NCI-H748 (cell line): ENCODE data around the gene SLC39A11.
"Not testable (repeated sequence)": the region's sequence is repeated elsewhere in the genome, so short reads cannot be mapped to it uniquely, and the experiment has no call there.

Experiments used
- DNase-seq: peaks from one replicate; lab custom pipeline; 2025; ENCODE audit not compliant: unreplicated experiment; lab: John Stamatoyannopoulos, UW

SLC39A11 gene

GRCh38 chr17:72927760-72928159, 164.7 kb downstream of the SLC39A11 start:
- DNase-seq = no peak

DNA sequence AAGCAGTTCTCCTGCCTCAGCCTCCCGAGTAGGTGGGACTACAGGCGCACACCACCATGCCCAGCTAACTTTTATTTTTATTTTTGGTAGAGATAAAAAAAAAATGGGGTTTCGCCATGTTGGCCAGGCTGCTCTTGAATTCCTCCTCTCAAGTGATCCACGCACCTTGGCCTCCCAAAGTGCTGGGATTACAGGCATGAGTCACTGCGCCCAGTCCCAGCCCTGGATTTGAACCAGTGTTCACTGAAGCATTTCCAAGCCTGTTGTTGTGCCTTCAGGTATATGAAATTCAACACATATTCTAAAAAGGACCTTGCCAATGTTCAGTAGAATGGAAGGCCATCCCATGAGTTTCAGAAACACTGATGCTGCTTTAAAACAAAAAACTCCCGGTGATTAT, 165.3 kb downstream of the SLC39A11 start:
- DNase-seq = no peak

- DNase-seq = no peak
Observed at GRCh38 chr17:72926171-72926570, 166.3 kb downstream of the SLC39A11 start.

- DNase-seq = no peak
Observed at GRCh38 chr17:72924196-72924595, 168.3 kb downstream of the SLC39A11 start.

DNA sequence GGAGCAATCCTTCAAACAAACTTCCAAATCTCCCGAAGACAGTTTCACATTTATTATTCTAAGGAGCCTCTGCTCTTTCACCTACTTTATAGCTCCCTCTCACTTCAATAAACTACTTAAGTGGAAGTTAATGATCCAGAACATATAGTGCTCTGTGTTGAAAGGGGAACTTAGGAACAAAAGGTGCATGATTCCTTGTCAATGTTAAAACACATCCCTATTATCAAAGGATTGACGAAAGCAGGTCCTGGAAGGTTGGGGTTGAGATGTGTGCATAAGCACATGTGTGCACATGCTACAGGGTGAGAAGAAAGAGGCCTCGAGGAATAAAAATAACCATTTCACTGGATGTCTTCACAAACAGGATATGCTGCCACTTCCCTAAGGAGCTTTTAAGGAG, 170.3 kb downstream of the SLC39A11 start:
- DNase-seq = no peak

DNA sequence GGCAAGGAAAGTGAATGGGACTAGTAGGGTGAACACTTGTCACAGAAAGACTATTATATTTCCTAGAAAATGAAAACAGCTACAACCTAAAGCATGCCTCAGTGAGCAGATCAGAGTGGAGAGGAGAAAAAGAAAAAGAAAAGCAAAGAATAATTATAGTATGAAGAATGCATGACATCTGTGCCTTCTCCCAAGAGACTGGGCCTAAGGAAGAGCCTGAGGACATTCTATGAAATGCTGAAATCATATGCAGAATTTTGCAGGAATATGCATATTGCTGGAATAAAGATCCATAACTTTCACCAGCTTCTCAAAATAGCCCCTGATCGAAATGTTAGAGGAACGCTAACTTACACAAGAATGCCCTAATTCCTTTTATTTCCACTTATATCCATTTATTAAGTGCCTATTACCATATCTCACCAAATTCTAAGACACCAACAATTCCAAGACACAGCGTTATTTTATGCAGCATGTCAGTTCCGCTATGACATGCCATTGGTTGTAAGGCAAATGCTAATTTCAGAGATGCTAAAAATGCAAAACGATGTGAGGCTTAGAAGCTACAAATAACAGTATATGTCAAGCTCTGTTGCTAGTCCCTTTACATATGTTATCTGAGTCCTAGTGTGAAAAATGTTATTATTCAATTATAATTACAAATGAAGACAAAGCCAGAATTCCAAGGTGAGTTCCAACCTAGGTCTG, 171.0 kb downstream of the SLC39A11 start:
- no peak for DNase-seq

GRCh38 chr17:72920513-72920912, 172.0 kb downstream of the SLC39A11 start:
- no peak for DNase-seq

DNA sequence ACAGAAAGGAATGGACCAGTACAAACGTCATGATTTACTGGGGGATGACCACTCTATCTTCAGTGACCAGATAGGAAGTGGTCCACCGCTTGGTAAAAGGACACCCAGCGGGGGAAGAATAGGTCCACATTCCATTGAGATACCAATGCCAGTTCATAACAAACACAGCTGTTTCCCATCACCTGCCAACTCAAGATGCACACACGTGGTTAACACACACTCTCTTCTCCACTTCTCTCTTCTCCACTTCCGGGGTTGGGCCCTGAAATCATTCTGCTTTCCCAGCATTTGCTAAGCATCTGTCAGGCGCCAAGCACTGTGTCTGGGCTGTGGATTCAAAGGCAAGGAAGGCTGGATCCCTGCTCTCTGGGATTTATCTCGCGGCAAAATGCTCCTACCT, 175.5 kb downstream of the SLC39A11 start:
- peak; percentile 3 for DNase-seq

- no peak for DNase-seq
Observed at GRCh38 chr17:72915625-72916081, 176.8 kb downstream of the SLC39A11 start.

DNA sequence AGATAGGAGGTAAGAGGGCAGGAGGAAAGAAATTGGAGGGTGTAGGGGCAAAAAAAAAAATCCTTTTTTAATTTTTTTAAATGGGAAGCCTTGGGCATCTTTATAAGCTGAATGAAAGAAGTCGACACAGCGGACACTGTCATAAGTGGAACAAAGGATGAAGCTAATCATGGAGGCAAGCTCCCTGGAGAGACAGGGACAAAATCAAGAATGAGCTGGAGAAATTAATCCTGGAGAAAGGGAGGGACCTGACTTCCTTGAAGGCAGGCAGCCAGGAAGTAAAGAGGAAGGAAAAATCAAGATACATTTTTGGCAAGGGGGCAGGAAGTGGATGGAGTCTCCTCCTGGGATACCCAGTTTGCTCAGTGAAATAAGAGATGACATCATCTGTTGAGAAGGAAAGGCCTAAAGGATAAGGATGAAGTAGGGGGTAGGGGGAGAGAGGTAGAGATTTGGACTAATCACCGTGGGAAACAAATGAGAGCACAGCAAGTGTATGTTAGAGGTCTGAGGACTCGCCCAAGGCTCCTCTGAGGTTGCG, 179.3 kb downstream of the SLC39A11 start:
- DNase-seq = no peak

DNA sequence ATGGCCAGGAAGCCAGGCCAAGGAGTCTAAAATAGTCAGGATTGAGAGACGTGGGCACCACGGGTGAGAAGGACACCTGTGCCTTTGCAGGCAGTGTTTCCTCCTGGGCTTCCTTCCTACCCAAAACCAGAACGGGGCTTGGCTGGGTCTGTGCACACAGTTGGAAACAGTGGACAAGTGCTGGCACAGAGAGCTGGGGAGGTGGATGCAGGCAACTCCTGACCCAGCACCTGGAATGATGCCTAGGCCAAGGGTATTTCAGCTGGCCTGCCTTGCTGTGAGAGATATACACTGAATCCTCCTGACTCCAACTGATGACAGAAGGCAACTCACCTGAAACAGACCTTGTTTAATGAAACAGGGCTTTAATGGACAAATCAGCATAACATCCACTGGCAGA, 186.2 kb downstream of the SLC39A11 start:
- DNase-seq = no peak

GRCh38 chr17:72903522-72903921, 189.0 kb downstream of the SLC39A11 start:
- no peak for DNase-seq

GRCh38 chr17:72901657-72902056, 190.8 kb downstream of the SLC39A11 start:
- no peak for DNase-seq

- DNase-seq = peak; percentile 5
Observed at GRCh38 chr17:72901083-72901482, 191.4 kb downstream of the SLC39A11 start.

- DNase-seq = peak; percentile 39
Observed at GRCh38 chr17:72900654-72900971, 191.9 kb downstream of the SLC39A11 start.

- no peak for DNase-seq
Observed at GRCh38 chr17:72898725-72899124, 193.8 kb downstream of the SLC39A11 start.

GRCh38 chr17:72896288-72896687, 196.2 kb downstream of the SLC39A11 start:
- not testable (repeated sequence) for DNase-seq

DNA sequence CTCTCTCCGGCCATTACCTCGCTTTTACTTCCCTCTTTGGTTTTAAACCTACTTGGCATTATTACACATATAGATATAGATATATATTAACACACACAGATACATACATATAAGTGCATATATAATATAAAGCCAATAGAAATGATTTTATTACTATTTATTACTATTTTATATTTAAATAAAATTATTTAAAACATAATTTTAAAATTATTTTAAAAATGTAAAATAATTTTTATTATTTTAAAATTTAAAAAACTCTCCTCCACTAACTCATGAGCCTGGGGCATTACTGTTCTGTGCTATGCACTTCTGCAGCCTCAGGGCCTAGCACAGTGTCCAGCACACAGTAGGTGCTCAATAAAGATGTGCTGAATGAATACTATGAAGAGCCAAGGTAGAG, 200.9 kb downstream of the SLC39A11 start:
- DNase-seq = no peak

- DNase-seq = no peak
Observed at GRCh38 chr17:72890711-72891110, 201.8 kb downstream of the SLC39A11 start.

DNA sequence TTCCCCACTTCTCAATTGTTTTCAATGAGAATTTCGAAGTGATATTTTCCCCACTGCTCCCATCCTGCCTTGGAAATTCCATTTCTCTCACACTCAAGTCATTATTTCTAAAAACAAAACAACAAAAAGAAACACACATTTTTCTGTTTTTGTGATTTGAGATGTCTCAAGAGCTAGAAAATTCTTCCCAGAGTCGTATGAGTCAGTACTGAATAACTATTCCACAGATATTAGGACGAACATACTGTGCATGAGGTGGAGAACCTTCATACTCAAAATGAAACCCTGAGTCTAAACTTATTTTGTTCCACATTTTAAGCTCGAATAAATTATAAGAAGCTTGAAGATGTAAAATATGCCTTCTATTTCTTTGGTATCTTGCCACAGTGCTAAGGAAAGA, 204.6 kb downstream of the SLC39A11 start:
- DNase-seq = no peak

- DNase-seq = no peak
Observed at GRCh38 chr17:72887322-72887721, 205.2 kb downstream of the SLC39A11 start.

GRCh38 chr17:72886622-72887021, 205.9 kb downstream of the SLC39A11 start:
- no peak for DNase-seq

DNA sequence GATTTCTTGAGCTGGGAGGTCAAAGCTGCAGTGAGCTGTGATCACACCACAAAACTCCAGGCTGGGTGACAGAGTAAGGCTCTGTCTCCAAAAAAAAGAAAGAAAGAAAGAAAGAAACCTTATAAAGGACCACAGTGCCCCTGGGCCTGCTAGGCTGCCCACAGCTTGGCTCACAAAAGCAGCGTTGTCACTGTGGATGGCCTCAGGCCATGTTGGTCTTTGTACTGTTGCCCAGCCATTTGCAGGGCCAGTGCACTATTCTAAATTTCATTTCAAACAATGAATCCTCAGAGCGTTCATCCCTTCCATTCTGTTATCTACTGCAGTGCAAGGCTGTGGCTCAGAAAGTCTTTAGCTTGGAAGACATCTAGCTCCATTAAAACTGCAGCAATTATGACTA, 208.4 kb downstream of the SLC39A11 start:
- DNase-seq = no peak
